Adrenal gland (tissue), 5 donors: ENCODE measurements around the gene AMN.

Experiments used
- POLR2A ChIP-seq, 2 donors: fragments of 450-650 bp; IDR thresholded peaks; one replicate each; pipeline ENCODE4 v1.6.1; 2017; ENCODE audit warnings: antibody characterized with exemption in 2 of 2, mild to moderate bottlenecking in 2 of 2, moderate library complexity in 1 of 2
- TF ChIP-seq, protein P1 (sequence below), 6 experiments: fragments of 450-650 bp in 4 of 6; fragments of 200-600 bp in 2 of 6; sonication (generic) in 1 of 6; IDR thresholded peaks; 1 replicate in 5 of 6; 2 replicates in 1 of 6; pipeline versions ENCODE4 v1.5.1 to v1.8.0; 2016 to 2021; ENCODE audit warnings: antibody characterized with exemption in 6 of 6, mild to moderate bottlenecking in 2 of 6, moderate library complexity in 1 of 6
- donor health status: DM: no; HTN: no; CAD: no.

DNA sequence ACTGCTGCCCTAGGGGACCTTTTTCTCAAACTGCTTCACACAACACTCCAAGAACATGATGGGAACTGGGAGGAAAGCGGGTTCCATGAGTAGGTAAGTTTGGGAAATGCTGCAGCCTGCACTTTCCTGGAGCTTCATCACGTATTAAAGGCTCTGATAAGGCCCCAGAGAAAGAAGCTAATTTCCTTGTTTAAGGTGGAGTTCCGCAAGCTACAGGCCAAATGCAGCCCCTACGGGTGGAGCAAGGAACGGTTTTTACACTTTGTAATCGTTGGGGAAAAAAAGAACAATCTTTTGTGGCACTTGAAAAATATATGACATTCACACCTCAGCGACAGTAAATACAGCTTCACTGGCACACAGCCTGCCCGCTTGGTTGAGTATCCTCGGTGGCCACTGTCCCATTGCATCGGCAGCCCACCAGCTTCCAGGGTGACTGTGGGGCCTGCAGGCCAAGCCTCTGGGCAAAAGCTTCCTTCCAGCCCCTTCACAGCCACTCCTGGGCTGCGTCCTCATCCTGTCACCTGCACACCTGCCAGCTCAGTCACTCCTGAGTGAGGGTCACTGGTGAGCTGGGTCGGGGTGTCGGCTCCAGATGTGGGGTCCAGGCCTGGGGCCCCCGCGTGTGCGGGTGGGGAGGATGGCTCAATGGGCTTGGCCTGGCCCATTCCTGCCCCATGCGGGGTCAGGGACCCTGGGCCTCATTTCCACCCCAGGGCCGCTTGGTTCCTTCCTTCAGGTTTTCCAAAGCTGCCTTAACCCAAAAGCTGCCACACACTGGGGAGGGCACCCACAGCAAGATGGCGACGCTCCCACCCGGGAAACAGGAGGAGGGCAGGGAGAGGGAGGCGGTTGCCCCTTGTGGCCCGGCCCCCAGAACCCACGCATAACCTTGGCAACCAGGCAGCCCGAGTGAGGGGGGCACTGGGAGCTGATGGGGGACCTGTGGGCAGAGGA, 2.4 kb downstream of the AMN start:
- TF ChIP-seq, protein P1, sequence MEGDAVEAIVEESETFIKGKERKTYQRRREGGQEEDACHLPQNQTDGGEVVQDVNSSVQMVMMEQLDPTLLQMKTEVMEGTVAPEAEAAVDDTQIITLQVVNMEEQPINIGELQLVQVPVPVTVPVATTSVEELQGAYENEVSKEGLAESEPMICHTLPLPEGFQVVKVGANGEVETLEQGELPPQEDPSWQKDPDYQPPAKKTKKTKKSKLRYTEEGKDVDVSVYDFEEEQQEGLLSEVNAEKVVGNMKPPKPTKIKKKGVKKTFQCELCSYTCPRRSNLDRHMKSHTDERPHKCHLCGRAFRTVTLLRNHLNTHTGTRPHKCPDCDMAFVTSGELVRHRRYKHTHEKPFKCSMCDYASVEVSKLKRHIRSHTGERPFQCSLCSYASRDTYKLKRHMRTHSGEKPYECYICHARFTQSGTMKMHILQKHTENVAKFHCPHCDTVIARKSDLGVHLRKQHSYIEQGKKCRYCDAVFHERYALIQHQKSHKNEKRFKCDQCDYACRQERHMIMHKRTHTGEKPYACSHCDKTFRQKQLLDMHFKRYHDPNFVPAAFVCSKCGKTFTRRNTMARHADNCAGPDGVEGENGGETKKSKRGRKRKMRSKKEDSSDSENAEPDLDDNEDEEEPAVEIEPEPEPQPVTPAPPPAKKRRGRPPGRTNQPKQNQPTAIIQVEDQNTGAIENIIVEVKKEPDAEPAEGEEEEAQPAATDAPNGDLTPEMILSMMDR (IDR thresholded peaks at IDR 0.05): no peak
- TF ChIP-seq POLR2A (IDR thresholded peaks at IDR 0.05): no peak
